HG03469 (cell line): ENCODE data around the gene ZNF574.

Experiments used
- ATAC-seq: cut with Tn5 transposase; IDR thresholded peaks from one replicate; pipeline ENCODE4 v1.9.1; 2021; ENCODE audit warnings: mild to moderate bottlenecking, moderate library complexity, moderate number of reproducible peaks; ENCODE audit not compliant: unreplicated experiment

ZNF574 gene

GRCh38 chr19:42078538-42079275, 2.7 kb downstream of the ZNF574 start:
- no peak for ATAC-seq

DNA sequence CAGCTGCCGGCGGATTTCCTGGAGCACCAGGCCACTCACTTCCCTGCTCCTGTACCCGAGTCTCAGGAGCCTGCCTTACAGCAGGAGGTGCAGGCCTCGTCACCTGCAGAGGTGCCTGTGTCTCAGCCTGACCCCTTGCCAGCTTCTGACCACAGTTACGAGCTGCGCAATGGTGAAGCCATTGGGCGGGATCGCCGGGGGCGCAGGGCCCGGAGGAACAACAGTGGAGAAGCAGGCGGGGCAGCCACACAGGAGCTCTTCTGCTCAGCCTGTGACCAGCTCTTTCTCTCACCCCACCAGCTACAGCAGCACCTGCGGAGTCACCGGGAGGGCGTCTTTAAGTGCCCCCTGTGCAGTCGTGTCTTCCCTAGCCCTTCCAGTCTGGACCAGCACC, 3.3 kb downstream of the ZNF574 start:
- ATAC-seq = no peak

DNA sequence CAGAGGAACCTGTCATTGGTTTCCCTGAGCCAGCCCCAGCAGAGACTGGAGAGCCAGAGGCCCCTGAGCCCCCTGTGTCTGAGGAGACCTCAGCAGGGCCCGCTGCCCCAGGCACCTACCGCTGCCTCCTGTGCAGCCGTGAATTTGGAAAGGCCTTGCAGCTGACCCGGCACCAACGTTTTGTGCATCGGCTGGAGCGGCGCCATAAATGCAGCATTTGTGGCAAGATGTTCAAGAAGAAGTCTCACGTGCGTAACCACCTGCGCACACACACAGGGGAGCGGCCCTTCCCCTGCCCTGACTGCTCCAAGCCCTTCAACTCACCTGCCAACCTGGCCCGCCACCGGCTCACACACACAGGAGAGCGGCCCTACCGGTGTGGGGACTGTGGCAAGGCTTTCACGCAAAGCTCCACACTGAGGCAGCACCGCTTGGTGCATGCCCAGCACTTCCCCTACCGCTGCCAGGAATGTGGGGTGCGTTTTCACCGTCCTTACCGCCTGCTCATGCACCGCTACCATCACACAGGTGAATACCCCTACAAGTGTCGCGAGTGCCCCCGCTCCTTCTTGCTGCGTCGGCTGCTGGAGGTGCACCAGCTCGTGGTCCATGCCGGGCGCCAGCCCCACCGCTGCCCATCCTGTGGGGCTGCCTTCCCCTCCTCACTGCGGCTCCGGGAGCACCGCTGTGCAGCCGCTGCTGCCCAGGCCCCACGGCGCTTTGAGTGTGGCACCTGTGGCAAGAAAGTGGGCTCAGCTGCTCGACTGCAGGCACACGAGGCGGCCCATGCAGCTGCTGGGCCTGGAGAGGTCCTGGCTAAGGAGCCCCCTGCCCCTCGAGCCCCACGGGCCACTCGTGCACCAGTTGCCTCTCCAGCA, 4.2 kb downstream of the ZNF574 start:
- ATAC-seq = no peak

GRCh38 chr19:42080764-42081375, 4.9 kb downstream of the ZNF574 start:
- ATAC-seq = no peak

DNA sequence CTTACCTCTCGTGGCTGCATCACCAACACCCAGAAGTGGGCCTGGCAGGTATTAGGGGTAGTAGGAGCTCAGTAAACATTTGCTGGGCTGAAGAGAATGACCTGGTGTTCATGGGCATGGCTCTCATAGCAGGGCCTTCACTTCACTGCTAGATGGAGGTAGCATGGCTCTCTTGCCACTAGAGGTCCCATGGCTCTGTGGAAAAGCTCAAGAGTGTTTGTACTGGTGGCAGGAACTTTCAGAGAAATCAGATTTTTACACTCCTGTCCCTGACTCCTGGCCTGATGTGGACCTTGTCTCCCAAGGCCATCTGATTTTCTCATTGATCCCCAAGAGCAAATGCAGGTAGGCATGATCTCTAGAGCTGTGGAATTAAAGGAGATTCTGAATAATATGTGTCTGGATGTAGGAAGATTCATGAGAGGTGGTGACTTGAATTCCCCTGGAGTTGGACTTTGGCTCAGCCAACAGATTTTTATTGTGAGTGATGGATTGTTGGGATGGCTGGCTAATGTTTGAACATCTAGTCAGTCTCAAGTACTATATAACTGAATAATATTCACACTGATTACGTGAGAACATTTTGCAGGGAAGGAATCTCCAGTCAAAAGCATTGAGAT, 5.7 kb downstream of the ZNF574 start:
- ATAC-seq = no peak

DNA sequence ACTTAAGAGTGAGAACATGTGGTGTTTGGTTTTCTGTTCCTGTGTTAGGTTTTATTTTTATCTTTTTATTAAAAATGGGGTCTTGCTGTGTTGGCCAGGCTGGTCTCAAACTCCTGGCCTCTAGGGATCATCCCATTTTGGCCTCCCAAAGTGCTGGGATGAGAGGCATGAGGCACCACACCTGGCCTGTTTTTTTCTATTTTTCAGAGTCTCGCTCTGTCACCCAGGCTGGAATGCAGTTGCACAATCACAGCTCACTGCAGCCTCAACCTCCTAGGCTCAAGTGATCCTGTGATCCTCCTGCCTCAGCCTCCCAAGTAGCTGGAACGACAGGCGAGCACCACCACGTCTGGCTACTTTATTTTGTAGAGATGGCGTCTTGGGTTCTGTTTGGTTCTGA, 7.6 kb downstream of the ZNF574 start:
- no peak for ATAC-seq

DNA sequence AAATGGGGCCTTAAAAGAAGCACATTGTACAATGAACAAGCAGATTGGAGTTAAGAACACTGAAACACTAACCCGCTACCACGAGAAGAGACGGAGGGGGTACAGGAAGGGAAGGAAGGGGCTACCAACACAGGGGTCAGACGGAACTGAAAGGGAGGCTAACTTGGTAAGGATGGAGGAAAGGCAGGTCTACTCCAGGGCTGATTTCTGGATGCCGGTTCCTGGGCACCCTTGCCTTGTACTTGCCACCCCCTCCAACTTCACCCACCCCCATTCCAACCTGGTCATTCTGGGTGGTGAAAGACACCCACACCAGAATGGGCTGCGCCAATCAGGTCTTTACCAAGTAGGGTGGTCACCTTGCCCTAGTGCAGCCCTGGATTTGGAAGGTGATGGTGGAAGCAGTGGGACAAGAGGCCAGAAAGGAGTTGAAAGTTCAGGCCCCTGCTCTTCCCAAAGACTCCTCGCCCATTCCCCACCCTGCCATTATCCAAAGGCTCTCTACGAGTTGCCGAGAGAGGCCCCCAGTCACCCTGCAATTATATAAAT, 10.3 kb downstream of the ZNF574 start:
- no peak for ATAC-seq

- ATAC-seq = no peak
Observed at GRCh38 chr19:42086770-42087550, 11.0 kb downstream of the ZNF574 start.

- ATAC-seq = no peak
Observed at GRCh38 chr19:42088471-42089190, 12.7 kb downstream of the ZNF574 start.

DNA sequence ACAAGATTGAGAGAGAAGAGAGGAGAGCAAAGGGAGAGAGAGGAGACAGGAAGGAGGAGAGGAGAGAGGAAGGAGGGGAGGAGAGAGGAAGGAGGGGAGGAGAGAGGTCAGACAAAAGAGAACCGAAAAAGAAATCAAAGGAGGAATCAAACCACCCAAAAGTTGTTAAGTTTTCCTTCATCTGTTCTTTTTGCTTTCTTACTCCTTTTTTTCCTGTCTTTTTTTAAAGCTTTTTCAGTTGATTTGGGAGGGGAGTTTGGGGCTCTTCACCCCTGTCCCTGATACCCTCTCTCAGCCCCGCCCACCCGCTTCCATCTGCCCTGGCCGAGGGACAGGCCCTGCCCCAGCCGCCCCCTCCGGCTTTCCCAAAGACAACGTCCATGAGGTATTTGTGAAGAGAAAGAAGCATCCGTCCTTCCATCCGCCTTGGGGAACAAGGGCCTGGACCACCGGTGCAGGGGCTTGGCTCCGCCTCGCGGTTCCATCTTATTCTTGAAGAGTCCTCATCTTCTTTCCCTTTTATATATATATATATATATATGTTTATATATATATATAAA, 13.3 kb downstream of the ZNF574 start:
- ATAC-seq = no peak

- ATAC-seq = no peak
Observed at GRCh38 chr19:42089772-42090171, 13.8 kb downstream of the ZNF574 start.

- ATAC-seq = no peak
Observed at GRCh38 chr19:42090672-42091071, 14.7 kb downstream of the ZNF574 start.

DNA sequence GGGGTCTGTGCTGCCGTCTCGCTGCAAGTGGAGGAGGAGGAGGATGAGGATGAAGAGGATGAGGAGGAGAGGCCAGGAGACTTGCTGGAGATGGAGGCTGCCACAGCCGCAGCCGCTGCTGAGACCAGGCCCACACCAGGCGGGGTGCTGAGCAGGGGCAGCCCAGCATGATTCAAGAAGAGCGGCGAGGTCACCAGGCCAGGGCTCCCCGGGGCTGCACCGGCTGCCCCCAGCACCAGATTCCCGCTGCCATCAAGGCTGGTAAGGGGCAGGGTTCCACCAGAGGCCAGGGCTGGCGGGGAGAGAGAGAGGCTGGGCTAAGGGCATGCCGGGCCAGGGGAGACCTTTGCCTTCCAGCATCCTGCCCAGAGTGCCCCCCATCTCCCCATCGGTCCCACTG, 15.3 kb downstream of the ZNF574 start:
- no peak for ATAC-seq

- ATAC-seq = no peak
Observed at GRCh38 chr19:42091742-42092141, 15.8 kb downstream of the ZNF574 start.

GRCh38 chr19:42092350-42092749, 16.4 kb downstream of the ZNF574 start:
- no peak for ATAC-seq

DNA sequence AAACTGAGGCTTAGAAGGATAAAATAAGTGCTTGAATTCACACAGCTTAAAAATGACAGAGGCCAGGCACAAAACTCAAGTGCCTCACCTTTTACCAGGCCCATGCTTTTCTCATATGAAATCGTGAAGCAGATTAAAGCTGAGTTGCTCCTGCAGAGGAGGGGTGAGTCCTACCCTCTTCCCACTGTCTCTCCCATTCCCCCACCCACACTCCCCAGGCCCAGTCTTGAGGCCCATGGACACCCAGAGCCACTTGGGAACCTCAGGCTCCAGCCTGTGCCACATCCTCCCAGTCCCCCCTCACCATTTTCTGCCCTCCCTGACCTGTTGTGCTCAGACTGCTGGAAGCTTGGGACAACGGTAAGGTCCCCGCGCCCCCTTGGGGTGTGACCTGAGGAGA, 17.5 kb downstream of the ZNF574 start:
- ATAC-seq = no peak

DNA sequence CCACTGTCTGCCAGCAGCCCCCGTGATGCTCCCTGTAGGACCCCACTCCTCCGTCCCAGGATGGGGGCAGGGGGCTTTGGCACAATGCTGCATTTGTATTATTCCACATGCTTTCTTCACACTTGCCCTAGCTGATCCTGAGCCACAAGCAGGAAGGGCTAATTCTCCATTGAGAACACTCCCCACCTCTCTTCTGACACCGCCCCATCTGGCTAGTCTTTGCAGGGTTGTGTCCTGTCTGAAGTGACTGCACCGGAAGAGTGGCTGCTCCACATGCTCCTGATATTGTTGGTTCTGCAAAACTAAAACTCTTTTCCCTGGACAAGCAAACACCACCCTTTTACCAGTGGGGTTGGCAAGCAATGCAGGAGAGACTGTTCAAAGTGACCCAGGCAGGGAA, 18.0 kb downstream of the ZNF574 start:
- no peak for ATAC-seq

- no peak for ATAC-seq
Observed at GRCh38 chr19:42095142-42095813, 19.3 kb downstream of the ZNF574 start.

DNA sequence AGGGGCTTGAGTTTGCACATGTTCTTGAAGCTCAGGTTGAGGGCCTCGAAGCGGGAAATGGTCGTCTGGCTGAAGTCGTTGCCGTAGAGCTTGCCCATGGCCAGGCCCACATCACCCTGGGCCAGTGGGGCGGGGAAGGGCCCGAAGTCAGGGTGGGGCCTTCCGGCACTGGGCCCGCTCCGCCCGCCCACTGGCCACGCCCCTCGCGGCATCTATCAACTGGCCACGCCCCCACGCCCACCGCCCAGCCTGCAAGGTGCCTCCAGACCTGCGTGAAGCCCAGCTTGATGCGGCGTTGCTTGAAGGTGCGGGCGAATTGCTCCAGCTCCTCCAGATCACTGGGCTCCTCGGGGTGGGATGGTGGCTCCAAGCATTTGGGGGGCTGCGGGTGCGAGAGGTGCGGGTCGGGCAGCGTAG, 19.9 kb downstream of the ZNF574 start:
- ATAC-seq = no peak
